ENCODE data around the gene RELN. TPM values are rescaled to one million over a fixed set of nuclear protein-coding genes. Genes with fewer than 3 reads are reported as not detected.

RELN gene
- total and polyA plus RNA-seq, 9 of the 15 experiments (the other 6 are each of a cell fraction or from before 2014, with no cell fraction given): 12.9 to 43.2 (median 18.1) TPM

- Histone ChIP-seq H3K4me1 (replicated peaks in 1 of 2; ENCODE audit: control insufficient read depth in 2 of 2, insufficient read depth in 2 of 2, low read length in 2 of 2) (no peaks in the 10 kb centered on the region), H3K9me3 (replicated peaks; ENCODE audit: control insufficient read depth, insufficient read depth, low read depth, low read length) (no peaks in the 10 kb centered on the region), H3K9ac (ENCODE audit: insufficient read depth in 1 of 2, low read depth in 2 of 2, low read length in 2 of 2) (no peak overlapping the region), H3K27ac (ENCODE audit: extremely low read depth, low read depth, low read length) (no peak overlapping the region), H2AFZ (ENCODE audit: low read depth, low read length) (no peak overlapping the region), H4K20me1 (replicated peaks; ENCODE audit: control insufficient read depth, insufficient read depth, low read length) (no peaks in the 10 kb centered on the region), H3K9me1 (ENCODE audit: control insufficient read depth, insufficient read depth, low read length) (no peaks in the 10 kb centered on the region), H3K4me3 (no peak overlapping the region), H3K79me2 (ENCODE audit: control insufficient read depth, insufficient read depth, low read length) (no peaks in the 10 kb centered on the region), H3K36me3 (ENCODE audit: control insufficient read depth, insufficient read depth, low read length) (peaks cover 8% of the 10 kb centered on the region; the same call in 2 of the 3 replicates), H3K27me3 (ENCODE audit: control insufficient read depth in 2 of 2, insufficient read depth in 2 of 2, low read length in 2 of 2) (no peaks in the 10 kb centered on the region), H3K4me2 (ENCODE audit: insufficient read depth, low read length) (no peak overlapping the region)
- peak; percentile 64; the same call in 2 of the 3 replicates for ATAC-seq
- WGBS (ENCODE audit: insufficient coverage, low coverage, missing lambda C conversion rate): 48% methylated on average over 6 of the region's 6 CpGs
- intact Hi-C loops (cut with micrococcal nuclease): no loop called here
- no TSS peak for BruUV-seq (replicated peaks)
- in situ Hi-C loops (cut with MboI): no loop called here
- TF ChIP-seq NFYB (IDR thresholded peaks at IDR 0.05; ENCODE audit: extremely low read depth, insufficient read length): no peak
- TF ChIP-seq POLR2AphosphoS5 (IDR thresholded peaks at IDR 0.05; ENCODE audit: control insufficient read depth, insufficient read depth, low read depth, low read length): no peak
- peak in 1 of 2 experiments; percentile 12; a peak in 1 of 4 replicates for TF ChIP-seq KDM1A (IDR thresholded peaks at IDR 0.05)
- TF ChIP-seq CREB3L1 (IDR thresholded peaks at IDR 0.05; ENCODE audit: borderline replicate concordance, low read depth): no peak
- POLR2A ChIA-PET: interaction anchor here (0.6 to 1.2 kb wide), 3 partner anchors 9 to 84 kb away, joined by 3 to 6 read pairs (median 3); no protein-coding TSS in a partner anchor
- peak; percentile 11 for FAIRE-seq
- no peak for DNase-seq (ENCODE audit: extremely low read depth in 1 of 4, low spot score in 3 of 4)
- CTCF ChIA-PET (ENCODE audit: low intra/inter-chr PET ratio): no interaction called here
Observed at GRCh38 chr7:103690242-103690974, 299.1 kb downstream of the RELN start.
